ENCODE data around the gene ZNF789.

GRCh38 chr7:99531354-99531765 lies 58.7 kb downstream of the ZNF789 start:
- TF ChIP-seq CTCF (conservative IDR thresholded peaks at IDR 0.05) (no peak), ZFX (IDR thresholded peaks at IDR 0.05) (no peak)
